Measurements from ENCODE around the gene FXN. TPM values are rescaled to one million over a fixed set of nuclear protein-coding genes. Genes with fewer than 3 reads are reported as not detected.

Gene FXN
- total RNA-seq, 1 donor from 2014 or later, result 23.2 TPM

DNA sequence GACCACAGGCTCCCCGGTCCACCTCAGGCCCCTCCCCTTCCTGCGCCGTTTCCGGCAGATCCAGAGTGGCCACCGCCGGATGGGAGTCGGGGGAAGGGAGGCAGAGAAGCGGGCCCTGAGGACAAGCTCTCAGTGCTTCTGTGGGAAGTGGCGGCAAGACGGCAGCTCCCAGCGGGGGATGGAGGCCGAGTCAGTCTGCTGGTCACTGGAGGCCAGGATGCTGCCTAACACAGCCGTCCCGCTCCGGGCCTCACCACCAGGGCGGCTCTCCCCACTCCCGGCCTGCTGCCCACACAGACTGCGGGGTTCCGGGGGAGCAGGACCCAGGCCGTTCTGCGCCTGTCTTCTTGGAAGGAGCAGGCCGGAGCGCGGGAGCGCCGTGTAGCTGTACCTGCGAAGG lies 31.4 kb downstream of the FXN start:
- Mint-ChIP-seq H3K9me3 (no peaks in the 10 kb centered on the region), H3K4me3 (no peak overlapping the region), H3K27ac (no peak overlapping the region), H3K27me3 (ENCODE audit: insufficient read depth, low read depth) (no peaks in the 10 kb centered on the region), H3K36me3 (peaks cover 26% of the 10 kb centered on the region), H3K4me1 (no peaks in the 10 kb centered on the region)
- H2AFZ ChIP-seq (replicated peaks), result no peak overlapping the region
- TF ChIP-seq EZH2phosphoT487 (IDR thresholded peaks at IDR 0.05) (no peak), EZH2 (IDR thresholded peaks at IDR 0.05) (no peak), CTCF (IDR thresholded peaks at IDR 0.05) (no peak)
- no peaks in the 10 kb centered on the region for H4K20me1 ChIP-seq (ENCODE audit: low read depth)
- H3K9me3 ChIP-seq (ENCODE audit: low read depth), result no peaks in the 10 kb centered on the region
- no peaks in the 10 kb centered on the region for H3K4me1 ChIP-seq
- no peaks in the 10 kb centered on the region for H3K36me3 ChIP-seq
- no peaks in the 10 kb centered on the region for H3K79me2 ChIP-seq (ENCODE audit: low read depth)
- no peak overlapping the region for H3K27ac ChIP-seq
- H3K4me2 ChIP-seq, result no peak overlapping the region
- no peak overlapping the region for H3K4me3 ChIP-seq
- no peaks in the 10 kb centered on the region for H3F3A ChIP-seq (ENCODE audit: low read depth)
- H3K9ac ChIP-seq, result no peak overlapping the region
- H3K27me3 ChIP-seq, result no peaks in the 10 kb centered on the region
- no peak for DNase-seq (ENCODE audit: low spot score)

DNA sequence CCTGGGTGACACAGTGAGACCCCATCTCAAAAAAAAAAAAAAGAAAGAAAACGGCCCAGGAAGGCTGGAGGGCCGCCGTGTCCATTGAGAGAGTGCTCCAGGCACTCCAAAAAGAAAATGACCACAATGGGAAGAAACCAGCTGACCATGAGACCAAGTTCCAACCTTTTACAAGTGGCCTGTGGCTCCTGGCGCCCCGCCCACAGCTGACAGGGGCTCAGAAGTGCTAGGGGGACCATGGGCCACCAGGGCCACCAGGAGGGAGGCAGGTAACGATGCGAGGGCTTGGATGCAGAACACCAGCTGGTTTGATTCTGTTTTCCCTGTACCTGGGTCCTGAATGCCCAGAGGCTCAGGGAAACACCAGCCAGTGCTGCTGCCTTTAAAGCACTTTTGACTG lies 34.6 kb downstream of the FXN start:
- no peak overlapping the region for H3K27ac ChIP-seq
- H3K4me1 ChIP-seq, result no peaks in the 10 kb centered on the region
- Mint-ChIP-seq H3K9me3 (no peaks in the 10 kb centered on the region), H3K36me3 (peaks cover 26% of the 10 kb centered on the region), H3K4me1 (no peaks in the 10 kb centered on the region), H3K27ac (no peak overlapping the region), H3K27me3 (ENCODE audit: insufficient read depth, low read depth) (no peaks in the 10 kb centered on the region), H3K4me3 (no peak overlapping the region)
- H3K4me2 ChIP-seq, result no peak overlapping the region
- DNase-seq (ENCODE audit: low spot score), result no peak
- H3K79me2 ChIP-seq (ENCODE audit: low read depth), result no peaks in the 10 kb centered on the region
- H3K4me3 ChIP-seq, result no peak overlapping the region
- TF ChIP-seq CTCF (IDR thresholded peaks at IDR 0.05) (no peak), EZH2phosphoT487 (IDR thresholded peaks at IDR 0.05) (no peak), EZH2 (IDR thresholded peaks at IDR 0.05) (no peak)
- H3F3A ChIP-seq (ENCODE audit: low read depth), result no peaks in the 10 kb centered on the region
- no peaks in the 10 kb centered on the region for H3K27me3 ChIP-seq
- no peak overlapping the region for H2AFZ ChIP-seq (replicated peaks)
- H4K20me1 ChIP-seq (ENCODE audit: low read depth), result no peaks in the 10 kb centered on the region
- H3K9me3 ChIP-seq (ENCODE audit: low read depth), result no peaks in the 10 kb centered on the region
- no peak overlapping the region for H3K9ac ChIP-seq
- H3K36me3 ChIP-seq, result no peaks in the 10 kb centered on the region

- H3K4me3 ChIP-seq, result no peak overlapping the region
- DNase-seq (ENCODE audit: low spot score), result no peak
- H3K79me2 ChIP-seq (ENCODE audit: low read depth), result no peaks in the 10 kb centered on the region
- no peak overlapping the region for H2AFZ ChIP-seq (replicated peaks)
- no peaks in the 10 kb centered on the region for H3K27me3 ChIP-seq
- no peaks in the 10 kb centered on the region for H3F3A ChIP-seq (ENCODE audit: low read depth)
- H3K9me3 ChIP-seq (ENCODE audit: low read depth), result no peaks in the 10 kb centered on the region
- H3K4me2 ChIP-seq, result no peak overlapping the region
- H3K36me3 ChIP-seq, result no peaks in the 10 kb centered on the region
- Mint-ChIP-seq H3K27ac (no peak overlapping the region), H3K27me3 (ENCODE audit: insufficient read depth, low read depth) (no peaks in the 10 kb centered on the region), H3K4me3 (no peak overlapping the region), H3K4me1 (no peaks in the 10 kb centered on the region), H3K9me3 (no peaks in the 10 kb centered on the region), H3K36me3 (peaks cover 19% of the 10 kb centered on the region)
- TF ChIP-seq CTCF (IDR thresholded peaks at IDR 0.05) (no peak), EZH2 (IDR thresholded peaks at IDR 0.05) (no peak), EZH2phosphoT487 (IDR thresholded peaks at IDR 0.05) (no peak)
- no peak overlapping the region for H3K9ac ChIP-seq
- H4K20me1 ChIP-seq (ENCODE audit: low read depth), result no peaks in the 10 kb centered on the region
- no peaks in the 10 kb centered on the region for H3K4me1 ChIP-seq
- H3K27ac ChIP-seq, result no peak overlapping the region
These were observed 35.5 kb downstream of the FXN start for GRCh38 chr9:69071059-69071458.

Measured in neural progenitor cell (in vitro differentiated cells).